RWPE2 (cell line): ENCODE data around the gene ANKDD1B.

ENCODE experiments used
- ATAC-seq: fragments of 200-7000 bp; cut with Tn5 transposase; 3 replicates; pipeline ENCODE4 v1.9.1; 2021; ENCODE audit warnings: low read depth
- DNase-seq: peaks from one replicate; pipeline ENCODE4 v3.0.0-alpha.2; 2020; ENCODE audit warnings: low spot score
- H3K27ac ChIP-seq: fragments of 450-650 bp; 2 replicates; pipeline ENCODE4 v1.5.1; 2017; ENCODE audit warnings: mild to moderate bottlenecking; ENCODE audit not compliant: poor library complexity, severe bottlenecking
- H3K27me3 ChIP-seq: fragments of 250-450 bp; sonication (Bioruptor Pico); 2 replicates; pipeline ENCODE4 v1.5.1; 2021; ENCODE audit warnings: mild to moderate bottlenecking, moderate library complexity; ENCODE audit not compliant: insufficient read depth, poor library complexity, severe bottlenecking
- H3K36me3 ChIP-seq: fragments of 250-450 bp; sonication (Bioruptor Pico); 2 replicates; pipeline ENCODE4 v1.5.1; 2020; ENCODE audit warnings: low read depth, mild to moderate bottlenecking, moderate library complexity
- H3K4me1 ChIP-seq: fragments of 250-450 bp; sonication (Bioruptor Pico); 2 replicates; pipeline ENCODE4 v1.5.1; 2021; ENCODE audit warnings: mild to moderate bottlenecking, moderate library complexity; ENCODE audit not compliant: insufficient read depth, poor library complexity, severe bottlenecking
- H3K4me3 ChIP-seq: fragments of 250-450 bp; sonication (Bioruptor Pico); 2 replicates; pipeline ENCODE4 v1.5.1; 2021; ENCODE audit warnings: mild to moderate bottlenecking, moderate library complexity; ENCODE audit not compliant: severe bottlenecking
- H3K9me3 ChIP-seq: fragments of 250-450 bp; sonication (Bioruptor Pico); 2 replicates; pipeline ENCODE4 v1.5.1; 2021; ENCODE audit warnings: mild to moderate bottlenecking, moderate library complexity; ENCODE audit not compliant: severe bottlenecking
- CTCF ChIP-seq: fragments of 450-650 bp; IDR thresholded peaks from one replicate; pipeline ENCODE4 v1.5.1; 2017; ENCODE audit warnings: mild to moderate bottlenecking, moderate library complexity; ENCODE audit not compliant: poor library complexity, severe bottlenecking

Gene ANKDD1B

GRCh38 chr5:75640826-75641225 is 29.6 kb downstream of the ANKDD1B start:
- Histone ChIP-seq H3K4me3 (no peak overlapping the region), H3K36me3 (no peaks in the 10 kb centered on the region), H3K4me1 (peaks cover 4% of the 10 kb centered on the region), H3K27me3 (no peaks in the 10 kb centered on the region), H3K27ac (peak overlapping the region; percentile 34), H3K9me3 (peaks cover 3% of the 10 kb centered on the region)
- ATAC-seq = no peak
- no peak for TF ChIP-seq CTCF
- no peak for DNase-seq

- no peaks in the 10 kb centered on the region for H3K9me3 ChIP-seq
- TF ChIP-seq CTCF = no peak
- ATAC-seq = no peak
- H3K27me3 ChIP-seq = no peaks in the 10 kb centered on the region
- H3K4me1 ChIP-seq = no peaks in the 10 kb centered on the region
- no peaks in the 10 kb centered on the region for H3K36me3 ChIP-seq
- no peak for DNase-seq
- H3K27ac ChIP-seq = no peak overlapping the region
- no peak overlapping the region for H3K4me3 ChIP-seq
Observed at GRCh38 chr5:75648712-75649111, 37.5 kb downstream of the ANKDD1B start.

GRCh38 chr5:75651575-75652238 is 40.5 kb downstream of the ANKDD1B start:
- H3K9me3 ChIP-seq = no peaks in the 10 kb centered on the region
- H3K27me3 ChIP-seq = no peaks in the 10 kb centered on the region
- DNase-seq (no peak), ATAC-seq (no peak)
- H3K4me1 ChIP-seq = no peaks in the 10 kb centered on the region
- H3K36me3 ChIP-seq = no peaks in the 10 kb centered on the region
- no peak overlapping the region for H3K27ac ChIP-seq
- no peak overlapping the region for H3K4me3 ChIP-seq
- no peak for TF ChIP-seq CTCF

GRCh38 chr5:75653521-75653920 is 42.3 kb downstream of the ANKDD1B start:
- no peaks in the 10 kb centered on the region for H3K27me3 ChIP-seq

More at GRCh38 chr5:75653521-75653920, 42.3 kb downstream of the ANKDD1B start:
- ATAC-seq (no peak), DNase-seq (no peak)
- TF ChIP-seq CTCF = no peak
- H3K9me3 ChIP-seq = no peaks in the 10 kb centered on the region
- H3K27ac ChIP-seq = no peak overlapping the region
- H3K4me1 ChIP-seq = peaks cover 4% of the 10 kb centered on the region
- no peak overlapping the region for H3K4me3 ChIP-seq
- H3K36me3 ChIP-seq = no peaks in the 10 kb centered on the region
